HepG2 (cell line): ENCODE data around the gene BIRC3. TPM values are rescaled to one million over a fixed set of nuclear protein-coding genes. Genes with fewer than 3 reads are reported as not detected.

ENCODE experiments used
- ATAC-seq: fragments of 200-7000 bp; cut with Tn5 transposase; 3 replicates; pipeline ENCODE4 v1.9.1; 2020; ENCODE audit warnings: mild to moderate bottlenecking, moderate library complexity
- BruUV-seq: library from RNA; stranded (reverse); fragments of 400-500 nt; replicated peaks from 2 replicates; lab custom pipeline; 2021; lab: Mats Ljungman, UMichigan
- CTCF ChIA-PET: fragments of 300-600 bp; formaldehyde crosslinking; extraction: SDS; loops from one replicate; lab custom pipeline; 2021; ENCODE audit warnings: low total read pairs, inconsistent platforms, low intra/inter-chr PET ratio; lab: Yijun Ruan, JAX
- POLR2A ChIA-PET: fragments of 350-600 bp; sonication (Branson Sonifier 250); formaldehyde crosslinking; loops from one replicate; lab custom pipeline; 2020; ENCODE audit warnings: antibody characterized with exemption, inconsistent platforms; lab: Yijun Ruan, JAX
- DNase-seq: peaks from one replicate; pipeline ENCODE4 v3.0.0-alpha.2; 2015; ENCODE audit warnings: low spot score
- FAIRE-seq: peaks from 3 replicates; lab custom pipeline; 2011; peaks lifted over from hg19 to GRCh38; lab: Jason Lieb, UNC
- H2AFZ ChIP-seq: one replicate; pipeline ENCODE4 v1.6.1; 2011; ENCODE audit warnings: low read length, inconsistent platforms
- H3K27ac ChIP-seq: fragments of 300-600 bp; 3 replicates; pipeline ENCODE4 v1.8.0; 2011; ENCODE audit warnings: mixed run types, mild to moderate bottlenecking, mixed read lengths, low read length, inconsistent platforms; ENCODE audit not compliant: insufficient read depth; ENCODE audit errors: extremely low read length
- H3K27me3 ChIP-seq, 2 experiments: fragments of 200-600 bp in 1 of 2; 2 replicates in 1 of 2; 3 replicates in 1 of 2; pipeline versions ENCODE4 v1.6.0 to v1.8.0; 2011; ENCODE audit warnings: low read length in 2 of 2, mild to moderate bottlenecking in 2 of 2, moderate library complexity in 2 of 2, inconsistent platforms in 1 of 2; ENCODE audit not compliant: insufficient read depth in 2 of 2, control insufficient read depth in 1 of 2
- H3K36me3 ChIP-seq, 2 experiments: fragments of 200-600 bp in 1 of 2; replicated peaks in 1 of 2; 2 replicates in 1 of 2; 3 replicates in 1 of 2; pipeline versions ENCODE4 v1.5.1 to v1.8.0; 2011; ENCODE audit warnings: low read length in 2 of 2, inconsistent platforms in 1 of 2; ENCODE audit not compliant: insufficient read depth in 2 of 2, control insufficient read depth in 1 of 2
- H3K4me1 ChIP-seq: 2 replicates; pipeline ENCODE4 v1.5.1; 2012; ENCODE audit warnings: low read length, inconsistent platforms; ENCODE audit not compliant: insufficient read depth
- H3K4me2 ChIP-seq: 2 replicates; pipeline ENCODE4 v1.6.0; 2011; ENCODE audit warnings: low read depth, low read length, inconsistent platforms
- H3K4me3 ChIP-seq, 3 experiments: fragments of 200-600 bp in 1 of 3; sonication (generic), shearing (Covaris generic) in 1 of 3; replicated peaks in 1 of 3; 2 replicates each; pipeline ENCODE4 v1.5.1; 2011 to 2016; ENCODE audit warnings: low read length in 3 of 3, inconsistent platforms in 2 of 3, low read depth in 2 of 3, mild to moderate bottlenecking in 2 of 3, control low read depth in 1 of 3, mixed read lengths in 1 of 3; ENCODE audit not compliant: insufficient read depth in 1 of 3
- H3K79me2 ChIP-seq: one replicate; pipeline ENCODE4 v1.6.1; 2011; ENCODE audit warnings: low read length, inconsistent platforms; ENCODE audit not compliant: insufficient read depth
- H3K9ac ChIP-seq: 2 replicates; pipeline ENCODE4 v1.6.0; 2011; ENCODE audit warnings: mild to moderate bottlenecking, low read depth, low read length, inconsistent platforms; ENCODE audit not compliant: insufficient read depth
- H3K9me3 ChIP-seq: 2 replicates; pipeline ENCODE4 v1.5.1; 2012; ENCODE audit warnings: mild to moderate bottlenecking, low read length
- H4K20me1 ChIP-seq: 2 replicates; pipeline ENCODE4 v1.6.0; 2011; ENCODE audit warnings: inconsistent platforms, mild to moderate bottlenecking, low read length, moderate library complexity; ENCODE audit not compliant: insufficient read depth
- E2F2 ChIP-seq: sonication (generic); formaldehyde crosslinking; IDR thresholded peaks from 2 replicates; pipeline ENCODE4 v1.4.0; 2020; ENCODE audit warnings: missing genetic modification reagents, borderline replicate concordance
- HNF4G ChIP-seq, 2 experiments: sonication (generic) in 1 of 2; formaldehyde crosslinking in 1 of 2; IDR thresholded peaks; 2 replicates each; pipeline versions ENCODE4 v1.4.0 to v1.6.1; 2011 to 2020; ENCODE audit warnings: borderline replicate concordance in 2 of 2, low read depth in 2 of 2, mild to moderate bottlenecking in 2 of 2, low read length in 1 of 2, missing genetic modification reagents in 1 of 2, moderate library complexity in 1 of 2
- IRF1 ChIP-seq: sonication (generic); formaldehyde crosslinking; IDR thresholded peaks from 2 replicates; pipeline ENCODE4 v1.4.0; 2020; ENCODE audit warnings: low read depth, mild to moderate bottlenecking, missing genetic modification reagents
- NFYC ChIP-seq: IDR thresholded peaks from 2 replicates; pipeline ENCODE4 v1.6.1; 2016; ENCODE audit warnings: missing genetic modification reagents, missing compliant biosample characterization
- ZBED4 ChIP-seq: sonication (generic); formaldehyde crosslinking; IDR thresholded peaks from 2 replicates; pipeline ENCODE4 v1.4.0; 2020; ENCODE audit warnings: missing genetic modification reagents, borderline replicate concordance
- ZBTB37 ChIP-seq: sonication (generic); formaldehyde crosslinking; IDR thresholded peaks from 2 replicates; pipeline ENCODE4 v1.4.0; 2020; ENCODE audit warnings: mild to moderate bottlenecking, missing genetic modification reagents
- ZBTB8A ChIP-seq: sonication (generic); formaldehyde crosslinking; IDR thresholded peaks from 2 replicates; pipeline ENCODE4 v1.4.0; 2020; ENCODE audit warnings: mild to moderate bottlenecking, low read depth, missing genetic modification reagents, borderline replicate concordance
- ZHX2 ChIP-seq, 2 experiments: sonication (generic) in 1 of 2; formaldehyde crosslinking in 1 of 2; IDR thresholded peaks; 2 replicates each; pipeline versions ENCODE4 v1.6.1 to v1.9.0; 2014 to 2022; ENCODE audit warnings: antibody characterized with exemption in 1 of 2, borderline replicate concordance in 1 of 2, inconsistent platforms in 1 of 2, low read depth in 1 of 2, missing genetic modification reagents in 1 of 2
- ZNF777 ChIP-seq: sonication (generic); formaldehyde crosslinking; IDR thresholded peaks from 2 replicates; pipeline ENCODE4 v1.4.0; 2020; ENCODE audit warnings: missing genetic modification reagents
- in situ Hi-C: cut with HindIII; loops from 2 replicates; pipeline ENCODE4 v1.10.0; 2017; ENCODE audit warnings: low pct_unique_long_range_greater_than_20kb; ENCODE audit not compliant: extremely low pct_ligation_motif_present
- intact Hi-C: fragments of 100-400 bp; cut with micrococcal nuclease; formaldehyde crosslinking; loops from one replicate; pipeline ENCODE4 v1.10.0; 2022; ENCODE audit not compliant: unreplicated experiment
- polyA plus RNA-seq, 8 experiments: library from polyadenylated mRNA; depleted of rRNA in 3 of 8; stranded (reverse) in 7 of 8; unstranded in 1 of 8; fragments of >200 nt; fragmentation: Illumina TruSeq in 4 of 8; extraction: Trizol in 4 of 8; gene quantifications; 2 replicates each; pipeline versions ENCODE4 v1.2.1 to v1.2.3, GENCODE V29; 2011 to 2016; ENCODE audit warnings: low read depth in 4 of 8, missing spikeins in 1 of 8, mixed read lengths in 1 of 8; ENCODE audit not compliant: insufficient read depth in 1 of 8
- total RNA-seq, 5 experiments: library from RNA; depleted of rRNA; stranded (reverse); fragments of >200 nt; fragmentation: Illumina TruSeq; extraction: Trizol; gene quantifications; 2 replicates each; pipeline ENCODE4 v1.2.3, GENCODE V29; 2016; ENCODE audit warnings: low read depth in 1 of 5

BIRC3 gene
- total and polyA plus RNA-seq, 2 of the 13 experiments (the other 11 are each of a cell fraction or from before 2014, with no cell fraction given) = 0.41 to 4.2 TPM

- no peak for FAIRE-seq
- peaks cover 22% of the 10 kb centered on the region for H3K4me1 ChIP-seq
- H3K27me3 ChIP-seq = no peaks in the 10 kb centered on the region
- CTCF ChIA-PET = no interaction called here
- TF ChIP-seq ZBTB8A (no peak), ZBTB37 (CRISPR knock-in tag) (no peak), ZHX2 (IDR thresholded peaks at IDR 0.05; ENCODE audit: low read depth) (no peak), ZHX2 (CRISPR knock-in tag; IDR thresholded peaks at IDR 0.05; ENCODE audit: borderline replicate concordance) (no peak), HNF4G (IDR thresholded peaks at IDR 0.05; ENCODE audit: borderline replicate concordance, low read depth, low read length) (no peak), HNF4G (CRISPR knock-in tag; IDR thresholded peaks at IDR 0.05; ENCODE audit: borderline replicate concordance, low read depth) (no peak), E2F2 (CRISPR knock-in tag) (no peak), ZNF777 (CRISPR knock-in tag) (no peak), NFYC (CRISPR knock-in tag) (no peak), IRF1 (CRISPR knock-in tag) (no peak), ZBED4 (CRISPR knock-in tag) (no peak)
- H3K27ac ChIP-seq = no peak overlapping the region
- H3K9ac ChIP-seq = no peak overlapping the region
- DNase-seq = no peak
- H3K9me3 ChIP-seq = no peaks in the 10 kb centered on the region
- H3K4me3 ChIP-seq = no peak overlapping the region
- BruUV-seq = no TSS peak
- no peak overlapping the region for H3K4me2 ChIP-seq
- no peaks in the 10 kb centered on the region for H4K20me1 ChIP-seq
- no peaks in the 10 kb centered on the region for H3K79me2 ChIP-seq
- H3K36me3 ChIP-seq = no peaks in the 10 kb centered on the region
- in situ Hi-C loops (no loop called here), intact Hi-C loops (no loop called here)
- POLR2A ChIA-PET = no interaction called here
- no peak for ATAC-seq
- H2AFZ ChIP-seq = no peak overlapping the region
Observed at GRCh38 chr11:102338479-102339010, 21.3 kb downstream of the BIRC3 start.
